GM13976 (cell line): ENCODE results near the gene TCTN2.
A peak's percentile ranks its signal among the peaks of the same experiment; 100 is the strongest.

Experiments
- DNase-seq: peaks from one replicate; pipeline ENCODE4 v3.0.0; 2012; ENCODE audit warnings: low spot score
- CTCF ChIP-seq: IDR thresholded peaks from 2 replicates; pipeline ENCODE4 v1.5.1; 2012; ENCODE audit warnings: borderline replicate concordance, mild to moderate bottlenecking; ENCODE audit not compliant: insufficient read depth; ENCODE audit errors: extremely low read depth, missing control alignments, control extremely low read depth
- in situ Hi-C: fragments of 300-500 bp; cut with MboI; formaldehyde crosslinking; loops from one replicate; pipeline ENCODE4 v1.12.0; 2022; ENCODE audit warnings: low sequenced_read_pairs, mixed read lengths, inconsistent platforms; ENCODE audit not compliant: unreplicated experiment

TCTN2 gene

GRCh38 chr12:123678981-123679380 lies 8.1 kb downstream of the TCTN2 start:
- in situ Hi-C loops: no loop called here
- no peak for TF ChIP-seq CTCF
- DNase-seq: no peak

GRCh38 chr12:123681605-123682004 lies 10.7 kb downstream of the TCTN2 start:
- peak; percentile 52 for DNase-seq
- TF ChIP-seq CTCF: no peak
- in situ Hi-C loops: no loop called here

- no peak for TF ChIP-seq CTCF
- no peak for DNase-seq
- in situ Hi-C loops: no loop called here
Observed at GRCh38 chr12:123683964-123684363, 13.1 kb downstream of the TCTN2 start.

DNA sequence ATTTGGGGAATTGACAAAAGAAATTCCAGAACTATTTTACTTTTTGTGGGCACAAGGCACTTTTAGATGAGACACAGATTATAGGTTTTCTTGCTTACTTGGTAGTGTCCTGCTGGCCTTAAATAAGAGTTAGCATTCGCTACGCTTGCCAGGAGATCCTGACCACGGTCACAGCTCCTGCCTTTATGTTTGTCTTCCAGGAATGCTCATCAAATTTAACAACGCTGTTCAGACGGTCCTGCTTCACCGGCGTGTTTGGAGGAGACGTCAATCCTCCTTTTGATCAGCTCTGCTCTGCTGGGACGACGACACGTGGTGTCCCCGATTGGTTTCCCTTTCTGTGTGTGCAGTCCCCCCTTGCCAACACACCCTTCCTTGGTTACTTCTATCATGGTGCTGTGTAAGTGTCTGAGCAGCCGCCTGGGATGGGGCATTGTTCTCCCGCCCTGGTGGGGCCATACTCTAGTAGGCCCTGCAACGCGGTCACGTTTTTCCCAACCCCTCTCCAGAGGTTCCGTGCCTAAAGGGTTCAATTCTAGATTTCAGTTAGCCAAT lies 15.8 kb downstream of the TCTN2 start:
- no peak for DNase-seq
- no peak for TF ChIP-seq CTCF
- in situ Hi-C loops: no loop called here

- TF ChIP-seq CTCF: no peak
- no peak for DNase-seq
- in situ Hi-C loops: no loop called here
Observed at GRCh38 chr12:123690191-123690840, 19.4 kb downstream of the TCTN2 start.

DNA sequence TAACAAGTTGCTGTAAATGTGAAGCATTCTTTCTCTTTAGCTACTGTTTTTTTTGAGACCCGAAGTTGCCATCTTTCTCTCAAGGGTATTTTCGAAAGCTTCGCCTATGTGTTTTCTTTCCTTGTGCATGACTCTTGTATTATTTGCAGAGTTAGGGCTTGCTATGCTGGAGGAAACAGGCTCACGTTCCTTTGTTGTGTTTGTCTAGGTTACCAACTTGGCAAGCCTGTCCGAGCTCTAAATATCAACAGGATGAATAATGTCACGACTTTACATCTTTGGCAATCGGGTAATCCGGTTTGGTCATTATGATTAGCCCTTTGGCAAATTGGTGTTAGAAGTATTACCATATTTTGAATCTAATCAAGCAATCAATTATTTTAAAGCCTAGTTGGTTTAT lies 25.3 kb downstream of the TCTN2 start:
- in situ Hi-C loops: no loop called here
- no peak for DNase-seq
- no peak for TF ChIP-seq CTCF
